ENCODE results near the gene MACROH2A1.

DNA sequence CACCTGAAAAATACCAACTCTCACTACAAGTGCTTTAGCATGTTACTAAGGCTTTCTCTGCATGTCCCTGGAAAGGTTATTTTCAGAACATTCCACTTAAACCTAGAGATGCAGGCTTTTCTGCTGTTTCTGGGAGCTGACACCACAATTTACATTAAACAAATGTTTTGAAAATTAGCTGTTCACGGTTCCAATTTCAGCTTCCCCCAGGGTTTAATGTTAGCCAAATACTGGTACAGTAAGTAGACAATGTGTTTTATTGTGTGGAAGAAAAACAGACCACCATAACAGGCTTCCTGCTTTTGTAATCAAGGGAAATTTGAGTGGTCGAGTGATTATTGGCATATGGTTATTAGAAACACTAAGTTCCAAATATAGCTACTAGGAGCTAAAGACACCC is 32.0 kb downstream of the MACROH2A1 start:
- TF ChIP-seq, protein P1, sequence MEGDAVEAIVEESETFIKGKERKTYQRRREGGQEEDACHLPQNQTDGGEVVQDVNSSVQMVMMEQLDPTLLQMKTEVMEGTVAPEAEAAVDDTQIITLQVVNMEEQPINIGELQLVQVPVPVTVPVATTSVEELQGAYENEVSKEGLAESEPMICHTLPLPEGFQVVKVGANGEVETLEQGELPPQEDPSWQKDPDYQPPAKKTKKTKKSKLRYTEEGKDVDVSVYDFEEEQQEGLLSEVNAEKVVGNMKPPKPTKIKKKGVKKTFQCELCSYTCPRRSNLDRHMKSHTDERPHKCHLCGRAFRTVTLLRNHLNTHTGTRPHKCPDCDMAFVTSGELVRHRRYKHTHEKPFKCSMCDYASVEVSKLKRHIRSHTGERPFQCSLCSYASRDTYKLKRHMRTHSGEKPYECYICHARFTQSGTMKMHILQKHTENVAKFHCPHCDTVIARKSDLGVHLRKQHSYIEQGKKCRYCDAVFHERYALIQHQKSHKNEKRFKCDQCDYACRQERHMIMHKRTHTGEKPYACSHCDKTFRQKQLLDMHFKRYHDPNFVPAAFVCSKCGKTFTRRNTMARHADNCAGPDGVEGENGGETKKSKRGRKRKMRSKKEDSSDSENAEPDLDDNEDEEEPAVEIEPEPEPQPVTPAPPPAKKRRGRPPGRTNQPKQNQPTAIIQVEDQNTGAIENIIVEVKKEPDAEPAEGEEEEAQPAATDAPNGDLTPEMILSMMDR (IDR thresholded peaks at IDR 0.05) = no peak
- no peak for TF ChIP-seq POLR2A (IDR thresholded peaks at IDR 0.05)
